Measurements from ENCODE around the gene SEMA3E.

DNA sequence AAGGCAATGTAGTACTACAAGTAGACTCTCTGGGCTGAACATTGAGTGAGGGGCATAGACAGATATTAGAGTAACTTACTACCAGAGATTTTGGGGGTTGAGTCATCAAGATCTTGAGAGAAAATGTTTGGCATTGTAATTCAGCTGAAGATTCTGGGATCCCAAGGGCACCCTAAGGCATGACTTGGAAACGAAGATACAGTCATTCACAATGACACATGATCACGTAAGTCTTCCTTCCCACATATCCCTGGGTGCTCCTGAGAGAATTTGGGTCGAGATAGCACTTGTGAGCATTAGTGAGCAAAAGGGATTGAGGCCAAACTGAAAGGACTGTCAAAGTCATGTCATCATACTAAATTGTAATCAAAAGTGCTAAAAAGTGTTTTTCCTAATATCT lies 293.8 kb downstream of the SEMA3E start:
- no peak for TF ChIP-seq POLR2A (IDR thresholded peaks at IDR 0.05)
- TF ChIP-seq, protein P1, sequence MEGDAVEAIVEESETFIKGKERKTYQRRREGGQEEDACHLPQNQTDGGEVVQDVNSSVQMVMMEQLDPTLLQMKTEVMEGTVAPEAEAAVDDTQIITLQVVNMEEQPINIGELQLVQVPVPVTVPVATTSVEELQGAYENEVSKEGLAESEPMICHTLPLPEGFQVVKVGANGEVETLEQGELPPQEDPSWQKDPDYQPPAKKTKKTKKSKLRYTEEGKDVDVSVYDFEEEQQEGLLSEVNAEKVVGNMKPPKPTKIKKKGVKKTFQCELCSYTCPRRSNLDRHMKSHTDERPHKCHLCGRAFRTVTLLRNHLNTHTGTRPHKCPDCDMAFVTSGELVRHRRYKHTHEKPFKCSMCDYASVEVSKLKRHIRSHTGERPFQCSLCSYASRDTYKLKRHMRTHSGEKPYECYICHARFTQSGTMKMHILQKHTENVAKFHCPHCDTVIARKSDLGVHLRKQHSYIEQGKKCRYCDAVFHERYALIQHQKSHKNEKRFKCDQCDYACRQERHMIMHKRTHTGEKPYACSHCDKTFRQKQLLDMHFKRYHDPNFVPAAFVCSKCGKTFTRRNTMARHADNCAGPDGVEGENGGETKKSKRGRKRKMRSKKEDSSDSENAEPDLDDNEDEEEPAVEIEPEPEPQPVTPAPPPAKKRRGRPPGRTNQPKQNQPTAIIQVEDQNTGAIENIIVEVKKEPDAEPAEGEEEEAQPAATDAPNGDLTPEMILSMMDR (IDR thresholded peaks at IDR 0.05): no peak
